H9 (cell line): ENCODE data around the gene MSL1. TPM values are rescaled to one million over a fixed set of nuclear protein-coding genes. Genes with fewer than 3 reads are reported as not detected.

Experiments
- DNase-seq: peaks from one replicate; pipeline ENCODE4 v3.0.0-alpha.2; 2017
- H2AFZ ChIP-seq: one replicate; pipeline ENCODE4 v1.6.1; 2013; ENCODE audit warnings: mild to moderate bottlenecking, low read length, control low read depth, moderate library complexity
- H2AK5ac ChIP-seq: 2 replicates; pipeline ENCODE4 v1.6.1; 2013; ENCODE audit warnings: low read length, control low read depth, mixed read lengths; ENCODE audit not compliant: insufficient read length
- H2BK120ac ChIP-seq: one replicate; pipeline ENCODE4 v1.6.1; 2013; ENCODE audit warnings: low read depth, mild to moderate bottlenecking, low read length, control low read depth, inconsistent platforms; ENCODE audit not compliant: poor library complexity, severe bottlenecking
- H2BK12ac ChIP-seq: 2 replicates; pipeline ENCODE4 v1.6.1; 2013; ENCODE audit warnings: low read length, control low read depth, mixed read lengths, low read depth; ENCODE audit not compliant: insufficient read length
- H2BK15ac ChIP-seq: 2 replicates; pipeline ENCODE4 v1.6.1; 2013; ENCODE audit warnings: low read depth, low read length, control low read depth
- H2BK20ac ChIP-seq: one replicate; pipeline ENCODE4 v1.6.1; 2013; ENCODE audit warnings: low read depth, mild to moderate bottlenecking, low read length, control low read depth, inconsistent platforms; ENCODE audit not compliant: poor library complexity, severe bottlenecking
- H2BK5ac ChIP-seq: 2 replicates; pipeline ENCODE4 v1.6.1; 2013; ENCODE audit warnings: low read length, control low read depth, mixed read lengths; ENCODE audit not compliant: insufficient read length
- H3K14ac ChIP-seq: 2 replicates; pipeline ENCODE4 v1.6.1; 2013; ENCODE audit warnings: low read length, control low read depth; ENCODE audit not compliant: insufficient read depth
- H3K18ac ChIP-seq: 2 replicates; pipeline ENCODE4 v1.6.1; 2013; ENCODE audit warnings: low read depth, mild to moderate bottlenecking, mixed read lengths, low read length, control low read depth; ENCODE audit not compliant: insufficient read length
- H3K23ac ChIP-seq: 2 replicates; pipeline ENCODE4 v1.6.1; 2013; ENCODE audit warnings: low read length, control low read depth, mixed read lengths, low read depth; ENCODE audit not compliant: insufficient read length
- H3K23me2 ChIP-seq: 2 replicates; pipeline ENCODE4 v1.6.1; 2013; ENCODE audit warnings: low read depth, mild to moderate bottlenecking, mixed read lengths, low read length, control low read depth; ENCODE audit not compliant: insufficient read length, poor library complexity, severe bottlenecking
- H3K27ac ChIP-seq: 2 replicates; pipeline ENCODE4 v1.5.1; 2013; ENCODE audit warnings: low read length, control low read depth, mixed read lengths, low read depth; ENCODE audit not compliant: insufficient read length
- H3K27me3 ChIP-seq: 2 replicates; pipeline ENCODE4 v1.6.1; 2013; ENCODE audit warnings: low read length, control low read depth, inconsistent platforms; ENCODE audit not compliant: insufficient read depth
- H3K4ac ChIP-seq: 2 replicates; pipeline ENCODE4 v1.6.1; 2013; ENCODE audit warnings: low read depth, mild to moderate bottlenecking, control low read depth, inconsistent platforms, low read length, moderate library complexity
- H3K4me1 ChIP-seq: 2 replicates; pipeline ENCODE4 v1.6.1; 2013; ENCODE audit warnings: low read length, control low read depth, inconsistent platforms; ENCODE audit not compliant: insufficient read depth
- H3K4me2 ChIP-seq: 2 replicates; pipeline ENCODE4 v1.6.1; 2013; ENCODE audit warnings: low read length, control low read depth, mixed read lengths; ENCODE audit not compliant: insufficient read length, insufficient read depth
- H3K56ac ChIP-seq: 2 replicates; pipeline ENCODE4 v1.6.1; 2013; ENCODE audit warnings: low read depth, mild to moderate bottlenecking, mixed read lengths, low read length, control low read depth; ENCODE audit not compliant: insufficient read length
- H3K79me1 ChIP-seq: 2 replicates; pipeline ENCODE4 v1.6.1; 2013; ENCODE audit warnings: low read depth, mild to moderate bottlenecking, moderate library complexity, low read length, control low read depth, inconsistent platforms; ENCODE audit not compliant: insufficient read depth, poor library complexity, severe bottlenecking
- H3K79me2 ChIP-seq: 2 replicates; pipeline ENCODE4 v1.6.1; 2013; ENCODE audit warnings: low read length, control low read depth, inconsistent platforms; ENCODE audit not compliant: insufficient read depth
- H3K9ac ChIP-seq: 2 replicates; pipeline ENCODE4 v1.6.1; 2013; ENCODE audit warnings: low read length, control low read depth, mixed read lengths; ENCODE audit not compliant: insufficient read length; ENCODE audit errors: extremely low read depth
- H3K9me3 ChIP-seq: one replicate; pipeline ENCODE4 v1.6.1; 2013; ENCODE audit warnings: low read depth, low read length, inconsistent platforms; ENCODE audit not compliant: control insufficient read depth
- H3T11ph ChIP-seq: one replicate; pipeline ENCODE4 v1.6.1; 2013; ENCODE audit warnings: mild to moderate bottlenecking, low read length, control low read depth, inconsistent platforms
- H4K20me1 ChIP-seq: one replicate; pipeline ENCODE4 v1.6.1; 2013; ENCODE audit not compliant: control insufficient read depth, insufficient read length, insufficient read depth
- H4K5ac ChIP-seq: 2 replicates; pipeline ENCODE4 v1.6.1; 2013; ENCODE audit warnings: low read depth, mild to moderate bottlenecking, mixed read lengths, low read length, control low read depth; ENCODE audit not compliant: insufficient read length
- H4K8ac ChIP-seq: replicated peaks from 2 replicates; pipeline ENCODE4 v1.6.1; 2013; ENCODE audit warnings: low read length, control low read depth, mixed read lengths, low read depth; ENCODE audit not compliant: insufficient read length
- H4K91ac ChIP-seq: 2 replicates; pipeline ENCODE4 v1.6.1; 2013; ENCODE audit warnings: low read depth, mild to moderate bottlenecking, moderate library complexity, mixed read lengths, low read length, control low read depth; ENCODE audit not compliant: insufficient read length
- H3K27ac Mint-ChIP-seq, 3 experiments: 2 replicates in 2 of 3; 3 replicates in 1 of 3; pipeline ENCODE4 v1.8.0; 2020 to 2021; ENCODE audit warnings: mixed read lengths in 3 of 3, mild to moderate bottlenecking in 1 of 3, moderate library complexity in 1 of 3
- H3K27me3 Mint-ChIP-seq: 2 replicates; pipeline ENCODE4 v1.8.0; 2021; ENCODE audit warnings: low read depth, mild to moderate bottlenecking, moderate library complexity, mixed read lengths
- H3K36me3 Mint-ChIP-seq, 3 experiments: 2 replicates in 2 of 3; 3 replicates in 1 of 3; pipeline ENCODE4 v1.8.0; 2020 to 2021; ENCODE audit warnings: low read depth in 3 of 3, mixed read lengths in 3 of 3; ENCODE audit not compliant: insufficient read depth in 1 of 3
- H3K4me1 Mint-ChIP-seq, 2 experiments: 2 replicates each; pipeline ENCODE4 v1.8.0; 2020; ENCODE audit warnings: mixed read lengths in 2 of 2
- H3K4me3 Mint-ChIP-seq, 2 experiments: 2 replicates in 1 of 2; 3 replicates in 1 of 2; pipeline ENCODE4 v1.8.0; 2020 to 2021; ENCODE audit warnings: mild to moderate bottlenecking in 2 of 2, mixed read lengths in 2 of 2, moderate library complexity in 1 of 2
- H3K9me3 Mint-ChIP-seq, 2 experiments: 2 replicates in 1 of 2; 3 replicates in 1 of 2; pipeline ENCODE4 v1.8.0; 2020; ENCODE audit warnings: mild to moderate bottlenecking in 2 of 2, mixed read lengths in 2 of 2, moderate library complexity in 1 of 2
- whole genome bisulfite sequencing: extraction: QIAGEN DNeasy Blood & Tissue Kit; methylation state at CpG from one replicate; pipeline ENCODE4 v1.1.7; 2013; ENCODE audit warnings: missing lambda C conversion rate, low lambda C conversion rate, mixed read lengths; ENCODE audit not compliant: insufficient read length; ENCODE audit errors: extremely low coverage; 5-methylcytosine and 5-hydroxymethylcytosine counted together
- total RNA-seq: library from RNA; stranded (reverse); gene quantifications from 2 replicates; pipeline ENCODE4 v1.2.1, GENCODE V29; 2021
- TF ChIP-seq, protein P1 (sequence below): fragments of 200-600 bp; sonication (generic); conservative IDR thresholded peaks from 3 replicates; pipeline ENCODE4 v1.8.0; 2021; ENCODE audit warnings: antibody characterized with exemption, mild to moderate bottlenecking

MSL1 gene
- total RNA-seq, 1 experiment from 2014 or later: 105 TPM

DNA sequence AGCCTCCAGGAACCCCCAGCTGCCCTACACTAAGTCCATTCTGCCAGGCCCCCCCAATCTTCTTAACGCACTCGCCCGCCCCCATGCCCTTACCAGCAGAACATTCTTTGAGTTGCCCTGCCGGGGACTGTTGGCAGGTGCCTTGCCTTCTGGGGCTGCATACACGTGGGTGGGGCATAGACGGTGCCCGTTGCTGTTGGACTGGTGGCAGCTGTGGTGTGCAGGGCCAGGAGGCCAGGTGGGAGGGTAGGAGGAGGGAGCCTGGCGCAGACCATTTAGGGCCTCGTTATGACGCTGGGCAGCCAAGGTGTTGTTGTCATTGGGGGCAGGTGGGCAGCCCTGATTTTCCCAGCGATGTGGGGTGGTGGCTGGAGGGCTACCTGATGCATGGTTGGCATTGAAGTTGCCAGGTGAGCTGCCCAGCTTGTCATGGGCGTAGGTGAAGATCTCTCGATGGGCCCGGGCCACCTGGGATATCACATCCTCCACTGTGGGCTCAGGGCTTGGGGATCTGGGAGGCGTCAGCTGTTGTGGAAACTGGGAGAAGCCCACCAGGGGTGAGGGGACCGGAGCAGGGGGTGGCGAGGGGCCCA lies 26.3 kb upstream of the MSL1 start:
- no peak overlapping the region for H3K4me3 Mint-ChIP-seq
- no peak for DNase-seq
- no peak overlapping the region for H3K56ac ChIP-seq

More for the DNA sequence above, 26.3 kb upstream of the MSL1 start:
- Histone ChIP-seq H3K23me2 (peaks cover 11% of the 10 kb centered on the region), H3K27ac (no peak overlapping the region), H4K8ac (no peak overlapping the region), H2BK120ac (no peak overlapping the region), H3K79me2 (no peaks in the 10 kb centered on the region), H3K9ac (no peak overlapping the region), H4K20me1 (no peaks in the 10 kb centered on the region), H3K4me1 (peaks cover 6% of the 10 kb centered on the region; the same call in 1 of the 2 replicates), H3K18ac (no peak overlapping the region), H2AFZ (no peak overlapping the region), H3K9me3 (no peaks in the 10 kb centered on the region), H3K4me2 (no peak overlapping the region), H3K14ac (no peak overlapping the region), H2BK5ac (no peak overlapping the region), H4K91ac (no peak overlapping the region), H3K4ac (no peak overlapping the region), H3K27me3 (peaks cover 8% of the 10 kb centered on the region; the same call in 1 of the 2 replicates), H2AK5ac (no peak overlapping the region), H3T11ph (no peak overlapping the region), H2BK15ac (no peak overlapping the region), H4K5ac (no peak overlapping the region), H3K23ac (no peak overlapping the region), H2BK12ac (no peak overlapping the region), H2BK20ac (no peak overlapping the region), H3K79me1 (no peaks in the 10 kb centered on the region)
- H3K27ac Mint-ChIP-seq: no peak overlapping the region
- peaks cover 30 to 51% (median 33%) of the 10 kb centered on the region in 3 experiments for H3K36me3 Mint-ChIP-seq
- TF ChIP-seq, protein P1, sequence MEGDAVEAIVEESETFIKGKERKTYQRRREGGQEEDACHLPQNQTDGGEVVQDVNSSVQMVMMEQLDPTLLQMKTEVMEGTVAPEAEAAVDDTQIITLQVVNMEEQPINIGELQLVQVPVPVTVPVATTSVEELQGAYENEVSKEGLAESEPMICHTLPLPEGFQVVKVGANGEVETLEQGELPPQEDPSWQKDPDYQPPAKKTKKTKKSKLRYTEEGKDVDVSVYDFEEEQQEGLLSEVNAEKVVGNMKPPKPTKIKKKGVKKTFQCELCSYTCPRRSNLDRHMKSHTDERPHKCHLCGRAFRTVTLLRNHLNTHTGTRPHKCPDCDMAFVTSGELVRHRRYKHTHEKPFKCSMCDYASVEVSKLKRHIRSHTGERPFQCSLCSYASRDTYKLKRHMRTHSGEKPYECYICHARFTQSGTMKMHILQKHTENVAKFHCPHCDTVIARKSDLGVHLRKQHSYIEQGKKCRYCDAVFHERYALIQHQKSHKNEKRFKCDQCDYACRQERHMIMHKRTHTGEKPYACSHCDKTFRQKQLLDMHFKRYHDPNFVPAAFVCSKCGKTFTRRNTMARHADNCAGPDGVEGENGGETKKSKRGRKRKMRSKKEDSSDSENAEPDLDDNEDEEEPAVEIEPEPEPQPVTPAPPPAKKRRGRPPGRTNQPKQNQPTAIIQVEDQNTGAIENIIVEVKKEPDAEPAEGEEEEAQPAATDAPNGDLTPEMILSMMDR: no peak
- peaks cover 0 to 7% of the 10 kb centered on the region in 2 experiments; a peak in 2 of 5 replicates for H3K9me3 Mint-ChIP-seq
- peaks cover 28 to 54% of the 10 kb centered on the region in 2 experiments for H3K4me1 Mint-ChIP-seq
- WGBS: no CpG with 5 or more reads among the region's 17 CpGs
- H3K27me3 Mint-ChIP-seq: peaks cover 17% of the 10 kb centered on the region
